M059J (cell line): ENCODE data around the gene TMEM182. TPM values are rescaled to one million over a fixed set of nuclear protein-coding genes. Genes with fewer than 3 reads are reported as not detected.
A peak's percentile ranks its signal among the peaks of the same experiment; 100 is the strongest.

Source experiments
- DNase-seq: peaks from one replicate; pipeline ENCODE4 v3.0.0-alpha.2; 2012; ENCODE audit warnings: low read depth
- total RNA-seq: library from RNA; depleted of rRNA; stranded (reverse); fragments of >200 nt; shearing (Covaris generic); gene quantifications from 2 replicates; pipeline ENCODE4 v1.2.3, GENCODE V29; 2014

TMEM182 gene
- total RNA-seq, 1 experiment from 2014 or later = 5.5 TPM

DNA sequence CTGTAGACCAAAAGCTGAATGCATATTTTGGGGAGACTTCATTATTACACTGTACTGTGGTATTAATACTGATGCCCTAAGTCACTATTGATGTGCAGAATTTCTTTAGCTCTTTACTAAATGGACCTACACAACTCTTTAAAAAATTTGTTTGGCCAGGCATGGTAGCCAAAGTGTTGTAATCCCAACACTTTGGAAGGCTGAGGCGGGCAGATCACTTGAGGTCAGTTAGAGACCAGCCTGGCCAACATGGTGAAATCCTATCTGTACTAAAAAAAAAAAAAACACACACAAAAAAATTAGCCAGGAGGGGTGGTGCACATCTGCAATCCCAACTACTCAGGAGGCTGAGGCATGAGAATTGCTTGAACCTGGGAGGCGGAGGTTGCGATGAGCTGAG lies 6.4 kb downstream of the TMEM182 start:
- DNase-seq = no peak

DNA sequence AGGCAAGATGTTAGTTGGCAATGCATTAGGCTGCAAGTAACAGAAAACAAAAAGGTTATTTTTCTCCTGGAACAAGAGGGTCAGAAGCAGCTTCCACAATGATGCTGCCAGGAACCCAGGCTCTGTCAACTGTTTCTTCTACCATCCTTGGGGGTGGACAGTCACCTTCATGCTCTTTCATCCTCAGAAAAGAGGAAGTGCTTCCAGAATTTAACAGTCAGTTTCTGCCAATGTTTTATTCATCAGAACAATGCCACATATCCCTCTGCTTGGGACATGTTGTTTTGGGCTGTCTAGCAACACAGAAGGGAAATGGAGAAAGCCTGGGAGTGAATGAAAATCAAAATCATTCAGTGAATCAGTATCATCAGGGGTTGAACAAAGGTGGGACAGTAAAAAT lies 7.1 kb downstream of the TMEM182 start:
- no peak for DNase-seq

DNA sequence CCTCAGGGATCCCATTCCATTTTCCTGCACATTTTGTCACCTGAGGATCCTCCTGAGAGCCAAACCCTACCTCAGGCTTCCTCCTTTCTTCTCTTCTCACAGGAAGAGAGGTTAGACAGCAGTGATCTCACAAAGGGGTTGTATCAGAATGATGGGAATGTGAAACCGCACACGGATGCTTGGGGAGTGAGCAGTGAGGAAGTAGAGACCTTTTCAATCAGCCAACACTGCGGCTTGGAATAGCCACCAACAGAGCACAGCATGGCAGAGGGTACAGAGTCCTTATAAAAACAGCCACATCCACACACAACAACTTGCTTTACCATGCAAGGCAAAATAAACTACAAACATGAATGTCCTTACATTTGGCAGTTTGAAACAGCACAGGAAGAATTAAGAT lies 8.7 kb downstream of the TMEM182 start:
- DNase-seq = no peak

DNA sequence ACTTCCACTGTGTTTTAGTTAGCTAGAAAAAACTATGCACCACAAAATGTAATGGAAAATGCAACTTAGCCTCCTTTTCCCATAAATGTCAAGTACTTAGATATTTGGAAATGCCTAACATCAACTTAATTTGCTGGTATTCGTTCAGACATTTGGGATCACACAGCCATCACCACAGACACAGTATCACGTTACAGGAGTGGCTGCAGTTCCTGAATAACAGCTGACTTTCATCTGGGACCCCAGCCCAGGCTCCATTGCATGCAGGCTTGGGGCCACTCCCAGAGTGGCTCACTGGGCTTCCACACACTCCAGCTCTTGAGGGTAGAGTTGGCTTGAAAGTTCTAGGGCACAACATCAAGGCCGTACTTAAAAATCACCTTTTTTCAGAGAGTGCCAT lies 9.3 kb downstream of the TMEM182 start:
- DNase-seq = no peak

DNA sequence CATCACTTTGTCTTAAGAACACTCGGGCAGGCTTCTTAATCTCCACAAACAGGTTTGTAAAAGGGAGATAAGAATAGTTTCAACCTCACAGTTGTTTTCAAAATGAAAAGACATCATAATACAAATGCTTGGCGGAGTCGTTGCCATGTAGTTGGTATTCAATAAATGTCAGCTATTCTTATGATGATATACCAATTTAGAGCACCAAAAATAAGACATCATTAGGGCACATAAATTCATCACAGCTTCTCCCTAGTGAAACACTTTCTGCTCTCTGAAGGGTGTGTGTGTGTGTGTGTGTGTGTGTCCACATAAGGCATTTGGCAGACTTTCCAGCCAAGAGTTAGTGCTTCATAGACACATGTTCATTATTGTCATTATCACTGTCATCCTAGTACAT lies 10.8 kb downstream of the TMEM182 start:
- DNase-seq = no peak

DNA sequence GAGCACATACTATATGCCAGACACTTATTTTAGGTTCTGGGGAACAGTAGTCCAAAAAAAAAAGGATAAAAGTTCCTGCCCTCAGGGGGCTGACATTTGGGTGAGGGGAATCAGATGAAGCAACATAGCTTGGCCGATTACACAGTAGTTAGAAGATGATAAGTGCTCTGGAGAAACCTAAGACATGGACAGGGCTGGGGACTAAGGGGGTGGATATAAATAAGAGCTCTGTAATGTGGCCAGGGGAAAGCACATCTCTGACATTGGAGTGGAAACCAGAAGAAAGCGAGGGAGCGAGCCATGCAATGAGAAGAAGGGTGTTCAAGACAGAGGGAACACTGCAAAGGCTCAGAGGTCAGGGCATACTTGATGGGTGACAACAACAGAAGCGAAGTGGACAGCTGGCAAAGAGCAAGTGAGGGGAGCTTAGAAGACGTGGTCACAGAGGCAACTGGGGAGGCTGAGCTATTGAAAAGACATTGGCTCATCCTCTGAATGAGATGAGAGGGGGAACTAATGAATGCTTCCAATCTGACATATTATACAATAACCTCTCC lies 11.4 kb downstream of the TMEM182 start:
- DNase-seq = no peak

DNA sequence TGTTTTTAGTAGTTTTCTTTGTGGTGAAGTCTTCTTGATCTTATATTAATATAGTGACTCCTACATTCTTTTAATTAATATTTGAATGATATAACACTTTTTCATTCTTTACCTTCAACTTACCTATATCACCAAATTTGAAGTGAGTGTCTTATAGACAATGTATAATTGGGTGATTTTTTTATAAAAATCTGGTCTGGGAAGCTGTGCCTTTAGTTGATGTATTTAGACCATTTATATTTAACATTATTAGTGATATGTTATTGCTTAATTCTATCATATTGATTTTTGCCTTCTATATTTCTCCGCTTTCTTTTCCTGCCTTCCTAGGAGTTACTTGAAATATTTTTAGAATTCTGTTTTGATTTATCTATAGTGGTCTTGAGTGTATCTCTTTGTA lies 16.4 kb downstream of the TMEM182 start:
- DNase-seq = no peak

DNA sequence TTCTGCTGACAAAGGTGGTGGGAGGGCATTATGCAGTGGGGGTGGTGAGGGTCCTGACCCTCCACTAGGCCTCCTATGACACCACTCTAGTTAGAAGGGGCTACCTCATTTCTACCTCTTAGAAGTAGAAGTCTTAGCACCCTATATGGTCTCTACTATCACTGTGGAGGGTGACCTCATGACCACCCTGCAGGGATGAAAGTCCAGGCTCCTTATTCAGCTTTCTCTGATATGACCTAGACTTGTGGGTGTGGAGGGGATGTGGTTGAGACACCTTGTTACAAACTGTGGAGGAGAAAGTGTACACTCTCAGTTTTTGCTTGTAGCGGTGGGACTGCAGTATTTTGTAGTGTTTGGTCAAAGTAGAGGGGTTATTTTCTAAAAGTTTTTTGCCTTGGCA lies 18.6 kb downstream of the TMEM182 start:
- DNase-seq = no peak

DNA sequence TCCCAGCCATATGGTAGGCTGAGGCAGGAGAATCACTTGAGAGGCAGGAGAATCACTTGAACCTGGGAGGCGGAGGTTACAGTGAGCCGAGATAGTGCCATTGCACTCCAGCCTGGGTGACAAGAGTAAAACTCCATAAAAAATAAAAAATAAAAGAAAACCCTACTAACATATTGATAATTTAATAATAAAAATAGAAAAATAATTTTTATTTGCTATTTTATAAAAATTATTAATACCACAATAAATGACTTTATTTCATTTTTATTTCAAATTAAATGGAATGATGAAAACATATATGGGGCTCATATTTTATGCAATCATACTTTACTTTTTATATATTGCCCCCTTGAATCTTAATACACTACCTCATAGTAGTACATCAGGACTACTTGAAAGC lies 20.4 kb downstream of the TMEM182 start:
- DNase-seq = no peak

DNA sequence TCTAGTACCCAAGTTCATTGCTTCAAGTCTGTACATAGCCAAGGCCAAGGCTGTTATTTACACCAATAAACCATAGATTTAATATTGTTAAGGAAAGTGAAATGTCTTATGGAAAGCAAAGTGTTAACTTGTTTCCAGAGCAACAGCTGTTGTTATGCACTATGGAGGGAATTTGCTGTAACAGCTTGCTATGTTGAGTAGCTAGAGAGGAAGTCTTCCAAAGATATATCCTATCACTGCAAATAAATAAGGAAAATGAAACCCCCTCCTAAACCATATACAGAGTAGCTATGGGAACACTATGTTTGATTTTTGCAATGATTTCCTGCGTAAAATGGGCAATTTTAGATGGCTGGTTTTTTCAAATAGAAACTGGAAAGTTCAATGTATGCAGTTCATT lies 21.1 kb downstream of the TMEM182 start:
- no peak for DNase-seq

DNA sequence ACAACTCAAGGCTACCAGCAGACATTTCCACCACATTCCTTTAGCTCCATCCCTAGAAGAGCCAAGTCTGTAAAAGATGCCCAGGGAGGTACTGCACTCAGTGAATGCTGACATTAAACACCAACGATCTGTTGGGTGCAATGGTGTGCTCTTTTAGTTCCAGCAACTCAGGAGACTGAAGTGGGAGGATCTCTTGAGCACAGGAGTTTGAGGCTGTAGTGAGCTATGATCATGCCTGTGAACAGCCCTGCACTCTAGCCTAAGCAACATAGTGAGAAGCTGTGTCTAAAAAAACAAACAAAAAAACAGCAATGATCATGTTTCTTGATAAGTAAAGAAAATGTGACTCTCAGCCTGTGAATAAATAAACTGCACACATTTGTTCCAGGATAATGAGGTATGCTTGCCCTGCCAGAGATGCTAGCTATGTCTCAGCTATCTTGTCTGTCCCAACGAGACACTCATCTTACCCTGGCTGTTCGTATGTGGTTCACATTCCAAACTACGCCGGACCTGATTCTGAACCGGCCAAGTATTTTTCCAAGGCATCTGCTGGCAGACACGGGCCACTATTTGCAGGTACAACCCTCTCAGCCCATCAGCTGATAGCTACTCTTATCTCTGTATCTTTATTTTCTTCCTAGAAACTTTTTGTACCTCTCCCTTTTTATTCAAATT lies 21.8 kb downstream of the TMEM182 start:
- no peak for DNase-seq

DNA sequence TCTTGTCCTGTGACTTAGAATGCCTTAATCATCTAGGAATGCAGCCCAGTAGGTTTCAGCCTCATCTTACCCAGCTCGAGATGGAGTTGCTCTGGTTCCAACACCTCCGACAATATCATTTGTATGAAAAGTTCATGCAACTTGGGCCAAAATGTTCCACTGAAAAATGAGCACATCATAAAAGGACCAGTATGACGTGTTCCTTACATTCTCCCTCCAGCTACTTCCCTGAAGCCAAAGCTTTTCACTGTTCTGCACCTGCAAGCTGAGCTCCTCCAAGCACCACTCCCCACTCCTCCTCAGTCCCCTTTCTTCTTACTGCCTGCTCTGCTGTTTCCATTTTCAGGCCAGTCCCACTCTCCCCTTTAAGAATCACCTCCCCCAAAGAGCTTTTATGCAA lies 23.1 kb downstream of the TMEM182 start:
- no peak for DNase-seq

DNA sequence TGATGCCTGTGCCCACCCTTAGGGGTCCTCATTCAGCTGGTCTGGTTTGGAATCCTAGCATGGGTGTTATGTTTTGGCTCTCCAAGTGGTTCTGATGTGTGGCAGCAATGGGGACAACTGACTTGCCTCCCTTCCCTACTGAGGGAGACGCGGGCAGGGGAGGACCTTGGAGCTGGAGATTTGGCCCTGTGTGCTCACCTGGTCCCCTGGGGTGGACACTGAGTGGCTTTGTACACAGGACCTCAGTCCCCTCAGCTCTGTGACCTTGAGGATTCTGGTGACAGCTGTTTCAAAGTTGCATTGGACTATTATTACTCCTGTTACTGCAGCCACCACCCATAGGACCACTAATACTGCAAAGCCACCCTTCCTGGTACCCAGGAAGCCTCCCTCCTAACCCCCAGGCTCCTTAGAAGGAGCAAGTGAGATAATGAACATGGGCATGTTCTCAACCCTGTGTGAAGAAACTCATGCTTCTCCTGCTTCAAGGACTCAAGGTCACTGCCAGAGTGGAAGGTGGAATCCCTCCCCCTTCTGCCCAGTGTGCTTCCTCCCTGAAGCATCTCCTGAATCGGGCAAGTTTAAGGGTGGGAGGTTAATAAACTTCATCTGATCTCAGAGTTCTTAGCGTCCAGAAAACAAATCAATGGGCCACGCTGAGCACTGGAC lies 26.5 kb downstream of the TMEM182 start:
- DNase-seq = no peak

DNA sequence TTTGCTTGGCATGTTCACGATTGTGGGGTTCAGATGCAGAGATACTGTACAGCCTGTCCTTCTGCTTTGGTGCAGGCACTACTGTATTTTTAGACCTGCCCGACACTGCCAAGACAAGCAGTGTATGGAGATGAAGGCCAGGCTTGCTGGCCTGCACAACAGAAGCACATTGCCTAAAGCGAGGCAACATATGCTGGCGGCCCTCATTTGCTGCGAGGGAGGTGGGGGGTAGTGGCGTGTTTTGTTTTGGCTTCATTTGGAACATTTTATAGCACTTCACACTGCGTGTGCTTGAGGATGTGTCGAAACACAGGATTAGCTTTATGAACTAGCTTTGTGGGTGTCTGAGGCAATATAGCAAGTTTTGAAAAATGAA lies 27.0 kb downstream of the TMEM182 start:
- no peak for DNase-seq

DNA sequence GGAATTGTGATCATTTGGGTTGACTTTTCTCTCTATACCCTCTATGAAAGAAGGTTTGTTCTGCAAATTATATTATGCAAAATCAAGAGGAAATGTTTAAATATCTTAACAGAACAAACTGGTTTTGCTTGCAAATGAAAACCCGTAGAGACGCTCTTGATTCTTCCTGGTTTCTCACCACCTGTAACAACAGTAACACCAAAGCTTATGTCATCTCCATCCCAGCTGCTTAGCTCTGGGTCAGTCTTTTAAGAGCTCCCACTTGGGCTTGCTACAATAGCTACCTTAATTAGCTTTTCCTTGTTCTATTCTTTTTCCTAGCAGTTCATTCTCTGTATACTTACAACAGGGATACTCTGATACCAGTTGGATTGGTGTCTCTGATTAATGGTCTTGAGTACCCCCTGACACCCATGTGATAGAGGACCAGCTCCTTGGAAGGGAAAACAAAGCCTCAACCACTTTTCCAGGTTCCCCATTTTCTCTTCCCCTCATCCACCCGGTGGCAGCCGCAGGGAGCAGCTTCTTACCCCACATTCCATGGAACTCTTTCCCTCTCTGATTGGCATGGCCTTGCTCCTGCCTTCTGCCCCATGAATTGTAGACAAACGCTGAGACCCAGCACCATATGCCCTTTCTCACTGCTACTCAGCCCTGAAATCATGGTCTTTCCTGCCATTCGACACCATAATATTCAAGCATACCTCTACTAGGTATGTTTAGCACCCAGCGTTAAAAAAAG lies 27.7 kb downstream of the TMEM182 start:
- no peak for DNase-seq

DNA sequence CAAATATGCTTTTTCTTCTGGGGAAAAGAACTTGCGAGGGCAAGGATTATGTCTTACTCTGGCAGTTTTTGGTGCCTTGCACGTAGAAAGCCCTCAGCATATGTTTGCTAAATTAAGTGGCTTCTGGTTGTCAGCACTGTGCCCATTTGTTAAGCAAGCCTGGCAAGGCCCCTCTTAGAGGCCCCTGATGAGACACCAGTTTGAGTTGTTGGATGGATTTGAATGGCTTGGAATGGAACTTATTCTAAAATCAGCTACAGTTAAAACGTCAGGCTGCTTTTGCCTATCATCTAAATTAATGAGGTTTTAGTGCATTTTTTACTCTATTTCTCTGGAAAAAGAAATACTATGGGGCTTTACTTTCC lies 28.2 kb downstream of the TMEM182 start:
- DNase-seq = no peak

DNA sequence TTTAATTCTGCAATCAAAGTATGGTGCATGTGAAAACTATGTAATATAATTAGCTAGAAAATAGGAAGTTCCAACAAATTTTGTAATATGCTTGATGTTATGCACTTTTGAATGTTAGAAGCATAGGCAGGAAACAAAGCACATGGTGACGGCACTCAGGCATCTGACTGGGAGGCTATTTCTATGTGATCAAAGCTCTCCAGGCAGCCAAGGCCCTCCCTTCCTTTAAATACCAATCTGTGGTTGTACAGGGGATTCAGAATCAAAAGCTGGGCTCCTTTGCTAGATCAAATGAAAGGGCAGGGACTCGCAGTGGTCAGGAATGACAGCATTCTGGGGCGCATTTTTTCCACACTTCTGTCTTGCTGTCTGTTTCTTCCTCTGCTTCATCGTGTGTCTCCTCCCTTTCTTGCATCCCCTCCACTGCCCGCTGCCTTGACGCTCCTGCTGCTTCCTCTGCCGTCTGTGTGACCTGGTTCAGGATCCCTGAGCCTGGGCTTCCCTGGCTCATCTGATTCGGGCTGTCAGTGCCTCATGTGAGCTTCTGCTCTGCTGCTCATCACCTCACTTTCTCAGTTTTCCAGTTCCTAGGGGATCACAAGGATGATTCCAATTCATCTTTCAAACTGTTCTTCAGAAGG lies 30.9 kb downstream of the TMEM182 start:
- DNase-seq = no peak

DNA sequence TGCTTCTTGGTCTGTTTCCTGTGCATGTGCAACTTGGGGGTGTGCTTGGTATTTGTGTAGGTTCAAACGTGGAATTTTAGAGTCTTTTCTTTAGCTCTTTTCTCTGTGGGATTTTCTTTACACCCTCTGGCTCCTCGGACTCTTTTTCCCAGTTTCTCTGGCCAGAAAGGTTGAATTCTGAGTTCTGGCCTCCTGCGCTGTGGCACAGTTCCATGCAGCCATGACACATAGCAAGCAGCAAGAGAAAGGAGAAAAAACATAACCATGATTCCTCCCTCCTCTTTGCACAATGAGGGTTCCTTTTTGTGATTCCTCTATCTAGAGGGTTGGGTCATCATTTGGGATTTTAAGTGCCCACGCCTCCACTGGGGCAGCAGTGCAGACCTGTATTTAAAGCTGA lies 33.8 kb downstream of the TMEM182 start:
- no peak for DNase-seq

DNA sequence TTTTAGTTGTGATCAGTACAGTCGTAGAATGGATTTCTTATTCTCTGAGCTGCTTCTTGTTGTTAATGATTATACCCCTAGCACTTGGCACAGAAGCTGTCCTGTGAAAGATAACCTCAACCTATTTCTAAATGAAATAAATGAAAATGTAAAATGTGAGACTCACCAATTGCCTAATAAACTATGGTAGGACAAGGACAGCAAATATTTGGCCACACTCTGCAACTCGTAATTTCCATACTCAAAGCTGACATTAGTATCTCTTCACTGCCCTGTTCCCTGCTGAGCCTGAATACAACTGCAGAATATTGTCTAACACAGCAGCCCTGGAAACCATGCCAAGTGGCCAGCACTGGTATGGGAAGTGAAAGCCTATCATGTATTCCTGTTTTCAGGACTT lies 34.5 kb downstream of the TMEM182 start:
- no peak for DNase-seq

DNA sequence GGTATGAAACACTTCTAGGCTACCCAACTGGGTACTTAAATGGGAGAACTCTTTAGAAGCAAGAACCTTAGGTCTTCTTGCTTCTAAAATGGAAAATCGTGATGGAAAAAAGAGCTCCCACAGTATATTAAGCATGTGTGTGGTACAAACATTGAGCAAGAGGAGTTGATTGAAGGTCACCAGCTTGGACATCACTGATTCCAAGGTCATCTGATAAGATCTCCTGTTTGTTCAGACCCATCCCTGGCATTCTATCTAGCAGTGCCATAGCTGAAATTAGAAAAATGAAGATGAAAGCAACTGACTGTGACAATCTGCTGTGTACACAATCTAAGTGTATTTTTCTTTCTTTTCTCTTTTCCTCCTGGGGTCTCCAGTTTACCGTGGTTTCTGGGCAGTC lies 35.7 kb downstream of the TMEM182 start:
- no peak for DNase-seq

DNA sequence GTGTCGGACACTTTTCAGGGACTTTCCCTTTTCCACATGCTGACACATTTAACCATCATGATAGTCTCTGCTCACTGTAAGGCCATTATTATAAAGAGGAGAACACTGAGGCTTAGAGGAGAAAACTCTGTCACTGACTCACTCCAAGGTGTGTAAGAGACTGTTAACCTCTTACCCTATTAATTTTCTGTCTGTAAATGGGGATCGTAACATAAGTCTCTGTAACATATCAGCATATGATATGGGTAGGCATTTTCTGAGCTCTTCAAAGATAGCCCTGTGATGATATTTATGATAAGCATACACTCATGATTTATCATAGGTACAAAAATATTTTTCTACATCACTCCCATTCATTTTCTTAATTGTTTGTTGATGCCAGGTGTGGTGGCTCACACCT lies 36.4 kb downstream of the TMEM182 start:
- no peak for DNase-seq

DNA sequence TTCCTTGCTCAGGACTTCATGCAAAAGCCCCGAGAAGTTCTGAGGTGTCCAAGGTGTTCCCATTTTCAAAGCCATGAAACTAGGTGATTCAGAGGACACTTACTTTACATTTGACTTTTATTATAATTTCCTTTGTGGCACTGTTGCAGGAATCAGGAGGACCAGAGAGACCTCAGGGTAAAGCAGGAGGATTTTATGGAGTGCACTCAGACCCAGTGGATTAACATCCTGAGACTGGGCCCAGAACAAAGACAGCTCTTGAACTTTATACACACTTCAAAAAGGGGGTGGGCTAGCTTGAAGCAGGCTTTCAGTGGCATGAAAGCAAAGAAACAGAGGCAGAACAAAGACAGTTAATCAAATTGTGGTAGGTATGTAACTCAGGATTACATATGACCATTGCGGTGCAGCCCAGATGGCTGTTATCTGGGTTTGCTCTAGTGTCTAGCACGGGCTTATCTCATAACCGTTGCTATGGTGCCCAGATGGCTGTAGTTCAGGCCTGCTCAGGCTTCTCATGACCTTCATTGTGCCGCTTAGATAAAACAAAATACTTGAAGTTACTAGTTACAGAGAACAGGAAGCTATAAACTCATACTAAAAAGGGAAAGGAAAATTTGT lies 39.4 kb downstream of the TMEM182 start:
- DNase-seq = peak; percentile 6
